ENCODE measurements around the gene KCTD15.

Gene KCTD15

DNA sequence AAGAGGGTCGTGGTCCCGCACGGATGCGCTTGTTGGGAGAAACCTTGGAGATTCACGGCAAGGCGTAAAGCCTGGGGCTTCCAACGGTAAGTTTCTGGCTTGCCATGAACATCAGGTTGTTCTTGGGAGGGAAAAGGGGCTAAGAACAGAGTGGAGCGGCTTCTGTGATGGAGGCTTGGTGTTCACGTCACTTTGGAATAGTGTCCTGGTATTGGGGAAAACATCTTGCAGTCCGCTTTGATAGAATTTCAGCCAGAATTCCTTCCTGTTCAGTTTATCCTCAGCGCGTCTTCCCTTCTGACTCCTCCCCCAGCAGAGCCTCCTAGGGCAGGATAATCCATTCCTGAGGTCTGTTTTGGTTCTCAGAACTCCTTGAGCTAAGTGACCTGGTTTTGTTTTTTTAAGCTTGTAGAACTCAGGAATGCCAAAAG, 2.0 kb downstream of the KCTD15 start:
- no peak for DNase-seq

DNA sequence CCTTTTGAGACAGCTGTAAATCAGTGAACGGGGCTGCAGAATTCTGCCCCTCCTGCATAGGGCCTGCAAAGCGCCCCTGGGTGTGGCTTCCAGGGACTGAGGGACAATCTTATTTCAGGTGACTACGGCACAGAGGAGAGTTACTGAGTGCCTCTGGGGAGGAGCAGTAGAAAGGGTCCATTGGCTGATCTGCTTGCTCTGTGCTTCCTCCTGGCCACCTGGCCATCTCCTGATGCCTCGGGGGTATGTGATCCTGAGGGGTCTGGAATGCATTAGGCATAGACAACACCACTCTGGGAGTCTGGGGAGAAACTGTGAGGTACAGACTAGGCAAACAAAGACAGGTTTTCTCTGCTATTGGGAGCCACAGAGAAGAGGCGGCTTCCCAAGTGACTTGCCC, 2.8 kb downstream of the KCTD15 start:
- DNase-seq: no peak

DNA sequence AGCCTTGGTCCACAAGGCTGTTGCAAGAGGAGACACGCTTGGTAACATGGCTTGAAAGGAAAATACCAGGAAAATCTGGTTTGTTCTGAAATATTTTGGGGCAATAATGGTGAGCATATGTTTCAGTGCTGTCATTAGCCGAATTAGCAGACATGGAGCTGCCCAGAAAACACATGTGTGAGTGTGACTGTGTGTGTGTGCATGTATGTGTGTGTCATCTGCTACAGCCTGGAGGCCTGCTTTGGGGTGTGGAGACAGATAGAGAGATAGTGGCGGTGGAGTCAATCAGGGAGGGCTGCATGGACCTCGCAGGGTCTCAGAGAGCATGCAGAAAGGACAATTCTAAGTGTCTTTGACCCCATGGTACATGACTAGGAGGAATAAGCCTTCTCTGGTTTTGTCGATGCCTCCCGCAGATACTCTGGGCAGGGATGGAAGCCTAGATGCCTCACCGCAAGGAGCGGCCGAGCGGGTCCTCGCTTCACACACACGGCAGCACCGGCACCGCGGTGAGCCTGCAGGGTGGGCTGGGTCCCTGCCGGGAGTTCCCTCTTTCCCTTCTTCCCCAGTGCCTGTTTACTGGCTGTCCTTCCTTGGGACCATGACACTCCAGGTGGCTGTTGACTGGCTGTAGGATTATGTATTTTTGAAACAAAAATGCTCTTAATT, 3.5 kb downstream of the KCTD15 start:
- DNase-seq: no peak

DNA sequence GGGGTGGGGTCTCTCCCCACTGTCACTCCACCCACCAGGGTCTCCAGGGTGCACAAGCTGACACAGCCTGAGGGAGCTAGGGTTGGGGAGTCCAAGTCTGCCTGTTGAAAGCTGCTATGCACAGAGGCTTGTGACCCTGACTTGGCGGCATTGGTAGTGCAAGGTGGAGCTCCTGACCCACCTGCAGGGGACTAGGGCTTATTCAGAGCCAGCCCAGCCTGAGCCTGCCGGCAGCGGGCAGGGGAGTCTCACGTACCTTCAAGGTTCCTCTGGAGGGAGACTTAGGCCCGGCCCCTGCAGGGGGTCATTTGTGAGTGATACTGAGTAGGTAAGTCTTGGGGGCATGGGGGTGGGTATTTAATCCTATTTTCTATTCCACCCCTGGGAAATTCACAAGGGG, 4.7 kb downstream of the KCTD15 start:
- no peak for DNase-seq

DNA sequence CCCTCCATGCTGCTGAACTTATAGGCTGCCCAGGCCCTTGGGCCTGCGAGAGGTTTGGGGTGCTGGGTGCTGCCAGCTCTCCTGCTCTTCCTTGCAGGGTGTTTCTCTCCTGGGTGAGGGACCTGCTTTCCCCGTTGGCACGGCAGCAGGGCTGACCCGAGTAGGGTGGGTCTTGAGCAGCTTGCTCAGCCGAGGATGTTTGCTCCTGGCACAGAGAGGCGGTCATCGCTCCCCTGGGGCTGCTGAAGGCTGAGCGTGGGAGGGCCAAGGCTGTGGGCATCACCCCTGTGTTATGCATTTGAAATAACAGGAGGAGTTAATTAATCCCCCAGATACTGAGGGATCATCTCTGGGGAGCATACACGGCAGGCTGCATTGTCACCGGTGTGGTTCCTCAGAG, 5.3 kb downstream of the KCTD15 start:
- no peak for DNase-seq

DNA sequence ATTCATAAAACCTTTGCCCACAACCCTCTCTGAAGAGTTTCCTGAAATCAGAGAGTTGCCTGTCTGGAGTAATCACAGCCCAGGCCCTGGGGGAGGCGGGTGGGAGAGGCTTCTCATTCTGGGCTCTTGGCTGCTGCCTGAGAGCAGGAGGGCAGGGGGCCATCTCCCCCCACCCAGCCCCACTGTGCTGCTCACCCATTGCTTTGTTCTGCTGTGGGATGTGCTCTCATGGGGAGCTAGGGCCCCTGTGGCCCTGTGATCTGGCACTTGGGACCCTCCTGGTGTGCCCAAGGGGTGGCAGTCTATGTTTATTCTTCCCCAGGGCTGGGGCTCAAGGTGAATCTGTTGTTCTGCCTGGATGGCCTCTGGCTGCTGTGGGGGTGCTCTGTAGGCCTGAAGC, 6.1 kb downstream of the KCTD15 start:
- DNase-seq: no peak

DNA sequence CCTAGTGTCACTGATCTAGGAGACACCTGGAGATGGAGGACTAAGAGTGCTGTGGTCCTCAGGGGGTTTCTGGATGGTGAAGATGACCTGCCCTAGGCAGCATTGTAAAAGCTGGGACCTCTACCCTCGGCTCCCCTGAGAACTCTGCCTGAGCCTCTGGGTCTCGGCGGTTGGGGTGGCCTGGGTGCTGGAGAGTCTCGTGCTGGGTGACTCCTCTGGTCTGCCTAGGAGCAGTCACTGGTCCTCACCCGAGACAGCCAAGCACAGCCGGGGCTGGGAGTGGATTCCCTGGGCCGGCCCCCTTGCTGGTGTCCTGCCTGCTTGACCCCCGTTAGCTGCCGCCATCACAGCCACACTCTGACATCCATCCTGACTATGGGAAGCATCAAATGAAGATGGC, 6.7 kb downstream of the KCTD15 start:
- no peak for DNase-seq

DNA sequence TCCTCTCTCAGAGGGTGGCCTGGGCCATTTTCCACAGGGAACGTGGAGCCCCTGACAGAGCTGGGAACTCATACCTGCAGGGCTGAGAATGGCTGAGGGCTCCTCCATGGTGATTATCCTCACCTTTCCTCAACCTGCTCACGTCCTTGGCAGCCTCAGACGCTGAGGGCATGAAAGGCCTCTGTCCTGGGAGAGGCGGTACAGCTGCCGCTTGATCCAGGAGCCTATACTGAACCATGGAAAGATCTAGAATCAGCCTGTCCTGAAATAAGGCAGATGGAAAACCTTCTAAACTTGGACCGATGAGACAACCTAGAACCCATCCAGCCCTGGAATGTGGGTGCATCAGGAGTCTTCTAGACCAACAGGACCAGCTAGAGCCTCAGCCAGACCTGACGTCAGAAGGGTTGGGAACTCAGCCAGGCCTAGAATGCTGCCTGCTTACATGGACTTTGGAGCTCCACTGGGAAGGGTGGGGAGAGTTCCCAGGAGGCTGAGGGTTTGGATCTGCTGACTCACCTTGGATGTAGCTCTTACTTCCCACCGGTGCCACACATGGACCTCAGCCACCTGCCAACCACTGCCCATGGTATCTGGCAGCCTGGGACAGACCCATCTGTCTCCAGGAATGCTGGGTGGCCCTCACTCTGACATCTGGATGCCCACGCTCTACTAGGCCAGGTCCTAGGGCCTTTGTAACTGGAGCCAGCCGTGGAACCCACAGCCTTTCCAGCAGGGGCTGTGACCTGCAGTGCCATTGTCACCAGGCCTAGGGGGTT, 7.5 kb downstream of the KCTD15 start:
- no peak for DNase-seq

DNA sequence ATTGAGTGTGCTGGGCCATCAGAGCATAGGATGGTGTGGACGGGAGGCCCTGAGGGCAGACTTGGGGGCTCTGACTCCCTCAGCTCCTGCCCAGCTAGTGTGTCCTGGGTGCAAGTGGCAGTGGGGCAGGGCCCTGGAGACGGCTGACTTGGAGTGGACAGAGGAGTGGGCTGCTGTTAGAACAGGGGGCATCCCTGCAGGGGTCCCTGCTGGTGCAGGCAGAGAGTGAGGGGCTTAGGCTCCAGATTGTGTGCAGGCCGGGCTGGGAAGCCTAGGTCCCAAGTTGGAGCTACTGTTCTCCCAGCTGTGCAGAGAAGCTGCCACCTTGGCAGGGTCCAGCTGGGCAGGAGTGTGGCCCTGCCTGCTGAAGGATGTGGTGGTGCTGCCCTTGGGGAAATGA, 8.6 kb downstream of the KCTD15 start:
- no peak for DNase-seq

DNA sequence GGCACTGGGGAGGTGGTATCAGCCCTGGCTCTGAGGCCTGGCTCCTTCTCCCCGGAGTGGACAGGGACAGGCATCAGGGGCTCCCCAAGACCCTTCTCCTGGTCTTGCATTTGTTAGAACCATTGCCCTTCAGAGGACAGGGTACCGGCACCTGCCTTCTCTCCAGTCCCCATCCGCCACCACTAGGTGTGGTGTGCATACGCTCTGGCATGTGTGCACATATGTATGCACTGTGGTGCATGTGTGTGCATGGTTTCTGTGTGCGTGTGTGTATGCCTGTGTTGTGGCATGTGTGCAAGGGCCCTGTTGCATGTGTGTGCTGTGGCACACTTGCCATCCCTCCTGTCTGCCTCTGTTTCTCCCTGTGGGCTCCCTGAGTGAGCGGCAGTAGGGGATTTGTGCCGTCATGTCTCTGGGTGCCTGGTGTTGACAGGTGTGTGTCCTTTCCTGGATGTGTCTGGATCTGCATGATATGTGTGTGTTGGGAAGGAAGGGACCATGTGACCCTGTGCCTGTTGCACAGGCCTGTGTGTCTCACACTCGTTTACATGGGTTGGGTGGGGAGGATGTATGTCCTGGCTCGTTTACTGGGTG, 9.3 kb downstream of the KCTD15 start:
- no peak for DNase-seq

DNA sequence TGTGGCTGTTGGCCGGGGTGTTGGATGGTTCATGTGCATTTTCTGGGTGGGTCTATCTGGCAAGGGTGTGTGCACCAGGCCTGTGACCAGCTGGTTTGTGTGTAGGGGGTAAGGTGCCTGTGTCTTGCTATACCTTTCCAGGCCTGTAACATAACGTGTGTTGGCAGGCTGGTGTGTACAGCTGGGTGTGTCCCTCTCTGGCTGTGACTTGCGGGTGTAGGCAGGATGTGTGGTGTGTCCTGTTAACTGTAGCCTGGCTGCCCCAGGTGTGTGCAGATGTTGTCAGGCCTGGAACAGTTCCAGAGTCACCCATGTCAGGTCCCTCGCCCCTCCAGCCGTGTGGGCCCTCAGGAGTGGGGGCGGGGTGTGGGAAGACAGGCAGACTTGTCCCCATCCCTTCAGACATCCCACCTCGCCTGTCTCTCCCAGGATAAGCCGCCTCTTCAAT, 9.8 kb downstream of the KCTD15 start:
- DNase-seq: no peak

DNA sequence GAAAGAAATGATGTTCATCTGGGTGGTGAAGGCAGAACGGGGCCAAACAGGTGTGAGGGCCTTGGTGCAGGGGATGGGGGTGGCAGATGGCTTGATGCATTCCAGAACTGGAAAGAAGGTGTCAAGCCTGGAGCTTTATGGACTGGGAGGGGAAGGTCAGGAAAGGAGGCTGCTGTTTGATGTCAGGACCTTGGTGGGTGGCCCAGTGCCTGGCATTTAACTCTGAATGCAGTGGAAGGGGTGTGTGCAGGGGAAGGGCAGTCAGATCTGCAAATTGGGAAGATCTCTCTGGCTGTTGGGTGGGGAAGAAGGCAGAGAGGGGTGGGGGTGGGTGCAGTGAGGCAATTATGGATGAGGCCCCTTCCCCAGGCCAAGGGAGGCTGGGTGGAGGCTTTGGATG, 11.7 kb downstream of the KCTD15 start:
- DNase-seq: no peak

DNA sequence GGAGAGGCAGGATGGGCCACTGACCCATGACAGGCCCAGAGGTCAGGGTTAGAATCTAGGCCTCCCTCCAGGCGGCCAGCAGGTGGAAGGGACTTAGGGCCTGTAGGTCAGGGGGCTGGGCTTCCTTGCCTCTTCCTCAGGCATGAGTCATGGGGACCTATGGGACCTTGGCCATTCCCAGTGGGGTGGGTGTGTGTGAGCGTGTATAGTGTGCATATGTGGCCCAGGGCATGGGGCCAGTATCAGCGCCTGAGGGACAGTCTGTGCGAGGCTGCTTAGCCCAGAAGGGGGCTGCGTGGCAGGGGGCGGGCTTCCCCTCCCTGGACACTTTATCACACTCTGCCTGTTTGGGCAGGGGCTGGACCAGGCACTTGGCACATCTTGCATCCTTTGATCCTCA, 13.3 kb downstream of the KCTD15 start:
- no peak for DNase-seq

DNA sequence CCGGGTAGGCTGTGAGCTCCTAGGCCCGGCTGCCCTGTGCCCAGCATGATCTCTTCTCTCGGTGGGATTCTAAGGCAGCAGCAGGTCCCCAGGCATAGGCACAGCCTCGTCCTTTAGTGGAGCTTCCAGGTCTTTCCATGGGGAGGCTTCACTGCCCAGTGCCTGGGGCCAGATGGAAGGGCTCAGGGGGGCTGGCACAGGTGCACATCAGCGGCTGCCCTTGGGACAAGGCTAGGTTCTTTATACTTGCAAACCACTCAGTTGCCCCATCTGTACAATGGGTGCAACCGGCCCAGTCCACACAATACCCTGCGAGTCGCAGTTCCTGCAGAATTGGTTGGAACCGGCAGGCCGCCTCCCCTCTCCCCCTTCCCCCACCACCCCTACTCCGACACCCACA, 14.2 kb downstream of the KCTD15 start:
- DNase-seq: no peak

DNA sequence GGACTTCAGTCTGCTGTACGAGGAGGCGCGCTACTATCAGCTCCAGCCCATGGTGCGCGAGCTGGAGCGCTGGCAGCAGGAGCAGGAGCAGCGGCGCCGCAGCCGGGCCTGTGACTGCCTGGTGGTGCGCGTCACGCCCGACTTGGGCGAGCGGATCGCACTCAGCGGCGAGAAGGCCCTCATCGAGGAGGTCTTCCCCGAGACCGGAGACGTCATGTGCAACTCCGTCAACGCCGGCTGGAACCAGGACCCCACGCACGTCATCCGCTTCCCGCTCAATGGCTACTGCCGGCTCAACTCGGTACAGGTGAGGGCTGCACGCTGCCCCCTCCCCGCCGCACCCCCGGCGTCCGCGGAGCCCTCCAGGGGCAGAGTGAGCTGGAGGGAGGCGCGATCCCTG, 14.6 kb downstream of the KCTD15 start:
- DNase-seq: no peak

DNA sequence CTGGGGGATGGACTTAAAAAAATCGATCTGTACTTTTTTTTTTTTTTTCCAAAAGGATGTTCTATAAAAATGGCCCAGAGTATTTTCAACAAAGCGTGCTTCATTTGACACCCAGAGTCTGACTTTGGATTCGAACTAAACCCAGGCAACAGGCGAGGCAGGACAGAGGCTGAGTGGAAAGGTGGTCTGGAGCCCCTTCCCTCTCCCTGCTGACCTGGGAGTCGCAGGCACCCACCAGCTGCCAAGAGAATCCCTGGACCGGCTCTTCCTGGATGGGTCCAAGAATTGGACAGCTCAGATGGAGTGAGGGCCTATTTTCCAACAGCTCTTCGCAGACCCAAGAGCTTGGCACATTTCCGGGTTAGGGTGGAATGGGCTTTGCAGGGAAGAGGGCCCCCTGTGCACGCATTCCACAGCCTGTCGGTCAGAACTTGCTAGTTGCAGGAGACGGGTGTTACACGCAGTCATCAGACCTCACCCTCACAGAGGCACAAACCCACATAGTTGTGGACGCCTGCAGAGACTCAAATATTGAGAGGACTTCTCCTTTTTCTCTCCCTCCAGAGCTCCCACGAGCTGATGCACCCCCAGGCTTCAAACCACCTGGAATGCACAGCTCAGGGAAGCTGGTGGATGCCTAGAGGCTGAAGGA, 15.2 kb downstream of the KCTD15 start:
- DNase-seq: no peak

DNA sequence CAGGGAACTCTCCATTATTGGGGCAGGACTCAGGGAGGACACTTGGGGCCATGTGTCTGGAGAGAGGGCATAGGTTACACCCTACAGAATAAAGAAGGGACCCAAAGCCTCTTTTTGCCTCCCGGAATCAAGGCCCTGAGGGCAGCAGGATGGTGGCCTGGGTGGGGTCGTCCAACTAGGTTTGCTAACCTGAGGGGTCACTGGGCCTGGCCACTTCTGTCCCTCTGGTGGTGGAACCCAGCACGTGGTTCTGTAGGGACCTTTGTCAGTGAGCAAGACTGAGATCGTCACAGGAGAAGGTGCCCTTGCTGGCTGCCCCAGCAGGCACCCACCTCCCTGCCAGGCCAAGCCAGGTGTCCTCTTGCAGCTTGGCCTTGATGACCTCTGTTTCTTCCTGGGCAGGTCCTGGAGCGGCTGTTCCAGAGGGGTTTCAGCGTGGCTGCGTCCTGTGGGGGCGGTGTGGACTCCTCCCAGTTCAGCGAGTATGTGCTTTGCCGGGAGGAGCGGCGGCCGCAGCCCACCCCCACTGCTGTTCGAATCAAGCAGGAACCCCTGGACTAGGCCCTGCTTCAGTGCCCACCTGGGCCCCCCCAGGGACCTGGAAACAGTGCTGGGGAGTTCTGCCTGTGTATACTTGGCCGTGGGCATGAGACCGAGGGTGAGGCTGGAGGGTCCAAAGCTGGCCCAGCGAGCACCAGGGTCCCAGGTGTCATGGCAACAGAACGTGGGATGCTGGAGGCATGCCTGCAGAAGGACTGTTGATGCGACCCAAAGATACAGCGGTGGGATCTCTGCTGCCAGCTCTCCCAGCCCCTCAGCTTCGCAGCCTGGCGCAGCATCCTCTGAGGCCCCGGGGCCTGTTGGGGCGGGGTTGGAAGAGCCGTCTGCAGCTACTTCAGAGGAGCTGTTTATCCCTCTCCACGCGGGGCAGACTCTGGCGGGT, 16.0 kb downstream of the KCTD15 start:
- no peak for DNase-seq

DNA sequence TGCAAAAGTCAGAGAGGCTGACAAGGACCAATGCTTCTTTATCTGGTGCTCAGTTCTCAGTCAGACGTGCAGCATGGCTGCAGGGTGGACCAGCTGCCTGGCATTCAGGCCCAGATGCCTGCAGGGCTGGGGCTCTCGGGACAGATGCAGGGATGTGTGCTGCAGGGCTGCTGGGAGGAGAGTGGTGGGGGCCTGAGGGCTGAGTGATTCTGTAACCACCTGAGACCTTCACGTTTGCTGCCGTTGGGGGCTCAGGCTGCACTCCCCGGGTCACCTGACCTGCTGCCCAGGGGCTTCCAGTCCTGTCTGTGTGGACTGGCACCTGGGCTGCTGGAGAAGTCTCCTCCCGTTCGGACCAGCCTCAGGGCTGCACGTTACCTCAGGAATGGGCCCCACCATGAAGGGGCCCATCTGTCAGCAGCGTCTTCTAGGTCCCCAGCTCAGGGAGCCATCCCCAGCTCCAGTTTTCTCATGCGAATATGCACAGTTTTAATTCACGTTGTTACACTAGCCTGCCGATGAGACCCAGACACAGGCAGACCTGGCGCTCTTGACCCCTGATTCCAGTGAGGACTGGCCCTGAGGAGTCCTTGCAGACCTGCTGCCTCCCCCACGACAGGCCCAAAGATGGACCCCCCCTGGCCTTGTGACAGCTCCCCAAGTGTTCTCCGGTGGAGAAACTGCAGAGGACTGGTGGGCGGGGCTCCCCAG, 16.9 kb downstream of the KCTD15 start:
- DNase-seq: no peak

DNA sequence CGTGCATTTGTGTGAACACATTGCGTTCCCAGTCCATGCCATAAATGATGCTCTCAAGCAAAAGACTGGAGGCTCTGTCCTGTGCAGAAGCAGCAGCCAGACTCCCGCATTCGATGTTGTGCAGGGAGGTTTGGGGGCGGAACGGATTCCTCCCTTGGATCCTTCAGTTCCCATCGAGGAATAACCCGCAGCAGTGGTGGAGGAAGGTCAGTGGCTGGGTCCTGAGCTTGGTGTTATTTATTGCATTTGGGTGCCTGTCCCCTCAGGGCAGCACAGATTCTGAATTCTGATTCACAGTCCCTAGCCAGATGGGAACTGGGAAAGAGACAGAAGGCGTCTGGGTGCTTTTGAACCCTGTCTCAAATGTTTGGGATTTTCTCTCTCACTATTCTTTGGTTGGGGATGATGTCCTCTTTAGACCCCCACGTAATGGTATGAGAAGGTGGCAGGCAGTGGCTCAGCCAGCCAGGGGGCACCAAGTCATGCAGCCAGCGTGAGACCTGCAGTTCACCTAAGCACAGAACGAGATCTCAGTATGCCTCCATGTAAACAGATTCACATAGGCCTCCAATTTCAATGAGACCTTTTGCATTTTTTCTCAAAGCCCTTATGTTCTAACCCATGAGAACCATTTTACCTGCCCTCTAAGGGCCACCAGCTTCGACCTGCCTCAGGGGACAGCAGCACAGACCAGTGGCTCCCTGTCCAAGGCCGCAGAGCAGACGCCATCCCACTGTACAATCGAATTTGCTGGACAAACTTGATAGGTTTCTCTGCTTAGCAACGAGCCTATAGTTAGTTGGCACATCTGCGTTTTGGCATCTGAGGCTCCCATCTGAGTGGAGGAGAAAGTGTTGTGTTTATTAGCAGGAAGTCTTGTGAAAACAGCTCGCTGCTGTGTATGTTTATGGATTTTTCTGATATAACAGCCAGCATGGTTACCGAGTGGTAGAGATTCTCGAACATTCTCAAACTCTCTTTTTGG, 17.8 kb downstream of the KCTD15 start:
- no peak for DNase-seq
